Glutamatergic neuron (in vitro differentiated cells): ENCODE results near the gene MYCN. TPM values are rescaled to one million over a fixed set of nuclear protein-coding genes. Genes with fewer than 3 reads are reported as not detected.

Experiments used
- DNase-seq: peaks from one replicate; pipeline ENCODE4 v3.0.0; 2022
- H3K27ac Mint-ChIP-seq: one replicate; pipeline ENCODE4 v1.8.0; 2020; ENCODE audit warnings: mild to moderate bottlenecking, mixed read lengths, inconsistent platforms; ENCODE audit not compliant: unreplicated experiment
- H3K27me3 Mint-ChIP-seq: one replicate; pipeline ENCODE4 v1.8.0; 2020; ENCODE audit warnings: mild to moderate bottlenecking, moderate library complexity, mixed read lengths, inconsistent platforms; ENCODE audit not compliant: unreplicated experiment
- H3K36me3 Mint-ChIP-seq: one replicate; pipeline ENCODE4 v1.8.0; 2020; ENCODE audit warnings: mild to moderate bottlenecking, mixed read lengths, inconsistent platforms; ENCODE audit not compliant: unreplicated experiment
- H3K4me1 Mint-ChIP-seq: one replicate; pipeline ENCODE4 v1.8.0; 2020; ENCODE audit warnings: mild to moderate bottlenecking, low read depth, mixed read lengths, inconsistent platforms; ENCODE audit not compliant: unreplicated experiment
- H3K4me3 Mint-ChIP-seq: one replicate; pipeline ENCODE4 v1.8.0; 2020; ENCODE audit warnings: mild to moderate bottlenecking, mixed read lengths, inconsistent platforms; ENCODE audit not compliant: unreplicated experiment
- H3K9me3 Mint-ChIP-seq: one replicate; pipeline ENCODE4 v1.8.0; 2020; ENCODE audit warnings: mild to moderate bottlenecking, moderate library complexity, mixed read lengths, inconsistent platforms; ENCODE audit not compliant: unreplicated experiment
- total RNA-seq: library from RNA; stranded (reverse); fragmentation: NEBNext Ultra II Directional; extraction: Animal tissue kit (Norgen Biotek cat#: 25700); gene quantifications from one replicate; pipeline ENCODE4 v1.2.1, GENCODE V29; 2021; ENCODE audit not compliant: unreplicated experiment
- TF ChIP-seq, protein P1 (sequence below): fragments of 200-600 bp; sonication (generic); IDR thresholded peaks from one replicate; pipeline ENCODE4 v1.5.0; 2021; ENCODE audit not compliant: partially characterized antibody, unreplicated experiment

Gene MYCN
- total RNA-seq, 1 donor from 2014 or later = 43.8 TPM

DNA sequence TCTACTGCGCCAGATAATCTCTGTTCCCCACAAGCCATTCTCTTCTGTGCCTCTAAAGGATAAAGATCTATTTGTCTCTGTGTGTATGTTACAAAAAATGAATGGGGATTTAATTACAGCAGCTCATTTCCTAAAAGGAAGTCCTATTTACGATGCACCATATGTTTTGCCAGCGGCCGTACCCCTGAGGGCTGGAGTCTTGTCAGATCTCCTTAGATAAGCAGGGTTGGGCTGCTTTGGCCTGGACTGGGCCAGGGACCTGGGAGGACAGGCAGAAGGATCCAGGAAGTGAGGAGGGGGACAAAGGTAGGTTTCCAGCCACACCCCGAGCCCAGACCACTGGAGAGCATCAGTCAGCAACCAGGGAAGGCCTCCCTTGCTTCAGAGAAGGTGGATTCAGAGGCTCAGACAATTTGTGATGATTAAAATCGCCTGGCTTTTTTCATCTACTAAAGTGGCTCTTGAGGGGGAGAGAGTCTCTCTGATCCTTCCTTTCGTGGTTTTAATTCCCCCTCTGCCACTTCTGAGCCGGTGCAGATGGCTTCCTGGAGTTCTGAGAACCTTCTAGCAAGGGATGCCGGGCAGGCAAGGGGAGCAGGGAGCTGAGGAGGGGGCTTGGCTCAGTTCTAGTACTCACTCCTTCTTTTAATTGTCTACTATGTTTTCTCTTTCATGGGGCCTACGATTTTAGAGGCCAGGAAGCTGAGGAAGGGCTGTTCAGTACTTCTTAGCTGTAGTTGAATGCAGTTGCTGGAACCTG lies 42.1 kb downstream of the MYCN start:
- H3K27ac Mint-ChIP-seq = peak overlapping the region; percentile 36
- peaks cover 4% of the 10 kb centered on the region for H3K9me3 Mint-ChIP-seq
- H3K4me1 Mint-ChIP-seq = peaks cover 24% of the 10 kb centered on the region
- DNase-seq = no peak
- no peaks in the 10 kb centered on the region for H3K36me3 Mint-ChIP-seq
- H3K27me3 Mint-ChIP-seq = no peaks in the 10 kb centered on the region
- TF ChIP-seq, protein P1, sequence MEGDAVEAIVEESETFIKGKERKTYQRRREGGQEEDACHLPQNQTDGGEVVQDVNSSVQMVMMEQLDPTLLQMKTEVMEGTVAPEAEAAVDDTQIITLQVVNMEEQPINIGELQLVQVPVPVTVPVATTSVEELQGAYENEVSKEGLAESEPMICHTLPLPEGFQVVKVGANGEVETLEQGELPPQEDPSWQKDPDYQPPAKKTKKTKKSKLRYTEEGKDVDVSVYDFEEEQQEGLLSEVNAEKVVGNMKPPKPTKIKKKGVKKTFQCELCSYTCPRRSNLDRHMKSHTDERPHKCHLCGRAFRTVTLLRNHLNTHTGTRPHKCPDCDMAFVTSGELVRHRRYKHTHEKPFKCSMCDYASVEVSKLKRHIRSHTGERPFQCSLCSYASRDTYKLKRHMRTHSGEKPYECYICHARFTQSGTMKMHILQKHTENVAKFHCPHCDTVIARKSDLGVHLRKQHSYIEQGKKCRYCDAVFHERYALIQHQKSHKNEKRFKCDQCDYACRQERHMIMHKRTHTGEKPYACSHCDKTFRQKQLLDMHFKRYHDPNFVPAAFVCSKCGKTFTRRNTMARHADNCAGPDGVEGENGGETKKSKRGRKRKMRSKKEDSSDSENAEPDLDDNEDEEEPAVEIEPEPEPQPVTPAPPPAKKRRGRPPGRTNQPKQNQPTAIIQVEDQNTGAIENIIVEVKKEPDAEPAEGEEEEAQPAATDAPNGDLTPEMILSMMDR = no peak
- H3K4me3 Mint-ChIP-seq = no peak overlapping the region

DNA sequence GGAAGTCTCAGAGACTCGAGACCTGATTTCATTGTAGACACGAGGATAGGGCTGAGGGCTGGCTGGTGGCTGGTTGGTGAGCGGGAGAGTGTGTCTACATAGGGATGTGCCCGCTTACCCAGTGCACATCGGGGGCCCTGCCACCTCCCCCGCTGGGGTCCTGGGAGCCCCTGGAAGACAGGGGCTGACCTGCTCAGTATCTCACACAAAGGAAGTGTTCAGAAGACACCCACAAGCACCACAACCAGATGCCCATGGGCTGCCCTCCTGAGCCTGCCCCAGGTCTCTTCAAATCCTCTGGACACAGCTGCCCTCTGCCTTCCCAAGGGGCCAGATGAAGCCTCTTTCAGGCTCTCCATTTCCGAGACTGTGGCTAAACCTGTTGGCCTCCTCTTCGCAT lies 43.1 kb downstream of the MYCN start:
- peak; percentile 34 for DNase-seq
- Mint-ChIP-seq H3K27ac (peak overlapping the region; percentile 92), H3K9me3 (peaks cover 4% of the 10 kb centered on the region), H3K4me1 (peaks cover 24% of the 10 kb centered on the region), H3K36me3 (no peaks in the 10 kb centered on the region), H3K4me3 (no peak overlapping the region), H3K27me3 (no peaks in the 10 kb centered on the region)
- TF ChIP-seq, protein P1 = no peak

DNA sequence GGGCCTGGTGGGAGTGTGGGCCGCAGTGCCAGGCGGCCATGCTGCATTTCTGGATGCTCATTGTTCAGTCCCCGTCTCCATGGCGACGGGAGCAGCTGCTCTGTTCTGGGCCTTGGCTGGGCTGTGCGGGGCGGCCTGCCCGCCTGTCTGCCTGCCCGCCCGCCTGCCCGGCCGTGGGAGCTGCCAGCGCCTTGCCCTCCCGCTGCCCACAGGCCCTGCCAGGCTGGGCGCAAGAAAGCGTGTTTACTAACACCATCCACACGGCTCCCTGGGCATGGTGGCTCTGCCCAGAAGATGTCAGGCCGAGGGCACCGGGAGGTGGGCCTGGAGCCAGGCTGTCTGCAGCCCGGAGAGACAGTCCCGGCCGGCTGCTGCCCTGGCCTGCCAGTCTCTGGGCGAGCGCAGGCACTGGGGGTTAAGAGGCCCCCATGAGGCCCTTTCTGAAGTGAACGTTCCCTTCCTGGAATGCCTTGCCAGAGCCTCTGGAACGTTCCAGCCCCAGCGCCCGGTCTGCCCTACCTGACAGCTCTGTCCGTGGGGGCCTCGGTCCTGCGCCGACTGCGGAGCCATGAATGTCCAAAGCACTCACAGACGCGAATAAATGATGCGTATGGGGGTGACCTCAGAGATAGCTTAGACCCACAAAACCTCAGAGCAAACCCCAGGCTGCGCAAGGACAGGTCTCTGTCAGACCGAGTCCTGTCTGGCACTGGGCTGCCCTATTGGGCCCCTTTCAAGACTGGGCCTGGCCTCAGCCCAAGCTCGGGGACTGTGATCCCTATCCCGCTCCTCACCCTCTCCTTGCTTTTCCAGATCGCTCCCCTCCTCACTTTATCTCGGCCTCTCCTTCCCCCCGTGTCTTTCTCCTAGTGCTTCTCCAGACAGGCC lies 44.3 kb downstream of the MYCN start:
- no peaks in the 10 kb centered on the region for H3K27me3 Mint-ChIP-seq
- TF ChIP-seq, protein P1 = no peak
- no peaks in the 10 kb centered on the region for H3K36me3 Mint-ChIP-seq
- peaks cover 24% of the 10 kb centered on the region for H3K4me1 Mint-ChIP-seq
- H3K9me3 Mint-ChIP-seq = peaks cover 4% of the 10 kb centered on the region
- H3K4me3 Mint-ChIP-seq = peak overlapping the region; percentile 84
- peak; percentile 73 for DNase-seq
- peak overlapping the region; percentile 92 for H3K27ac Mint-ChIP-seq

DNA sequence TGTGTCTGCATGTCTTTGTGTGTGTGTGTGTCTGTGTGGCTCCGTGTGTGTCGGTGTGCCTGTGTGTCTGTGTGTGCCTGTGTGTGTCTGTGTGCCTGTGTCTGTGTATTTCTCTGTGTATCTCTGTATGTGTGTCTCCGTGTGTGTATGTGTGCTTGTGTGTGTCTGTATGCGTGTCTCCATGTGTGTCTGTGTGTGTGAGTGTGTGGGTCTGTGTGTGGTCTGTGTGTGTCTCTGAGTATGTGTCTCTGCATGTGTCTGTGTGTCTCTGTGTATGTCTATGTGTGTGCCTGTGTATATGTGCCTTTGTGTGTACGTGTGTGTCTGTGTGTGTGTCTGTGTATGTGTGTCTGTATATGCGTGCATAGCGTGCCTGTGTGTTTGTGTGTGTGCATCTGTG lies 45.2 kb downstream of the MYCN start:
- no peak overlapping the region for H3K4me3 Mint-ChIP-seq
- DNase-seq = no peak
- H3K9me3 Mint-ChIP-seq = peaks cover 4% of the 10 kb centered on the region
- H3K36me3 Mint-ChIP-seq = no peaks in the 10 kb centered on the region
- H3K27ac Mint-ChIP-seq = no peak overlapping the region
- TF ChIP-seq, protein P1 = no peak
- H3K27me3 Mint-ChIP-seq = no peaks in the 10 kb centered on the region
- H3K4me1 Mint-ChIP-seq = peaks cover 25% of the 10 kb centered on the region

DNA sequence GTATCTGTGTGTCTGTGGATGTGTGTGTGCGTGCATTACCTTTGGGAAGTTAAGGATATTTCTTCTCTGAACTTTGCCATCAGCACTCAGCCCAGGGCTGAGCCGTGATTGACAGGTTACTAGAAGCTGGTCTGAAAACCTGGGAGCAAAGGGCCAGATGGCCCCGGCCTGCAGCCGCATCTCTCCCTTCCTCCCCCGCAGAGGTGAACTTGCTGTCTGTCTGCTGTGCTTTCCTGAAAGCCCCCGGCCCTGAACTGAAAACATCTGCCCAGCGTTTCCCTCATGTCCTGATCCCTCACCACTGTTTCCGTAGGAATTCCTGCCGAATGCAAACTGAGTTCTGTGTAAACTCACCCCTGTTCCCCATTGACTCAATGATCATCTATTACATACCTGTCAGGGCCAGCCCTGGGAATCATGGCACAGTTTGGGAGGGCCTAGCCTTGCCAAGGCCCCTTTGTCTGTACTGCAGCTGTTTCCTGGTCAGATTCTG lies 45.8 kb downstream of the MYCN start:
- DNase-seq = peak; percentile 52
- TF ChIP-seq, protein P1 = no peak
- H3K4me3 Mint-ChIP-seq = no peak overlapping the region
- no peaks in the 10 kb centered on the region for H3K27me3 Mint-ChIP-seq
- H3K9me3 Mint-ChIP-seq = peaks cover 4% of the 10 kb centered on the region
- no peaks in the 10 kb centered on the region for H3K36me3 Mint-ChIP-seq
- no peak overlapping the region for H3K27ac Mint-ChIP-seq
- peaks cover 25% of the 10 kb centered on the region for H3K4me1 Mint-ChIP-seq
